ENCODE results near the gene BARX1.

GRCh38 chr9:93905473-93906133 is 49.6 kb downstream of the BARX1 start:
- TF ChIP-seq POLR2A (IDR thresholded peaks at IDR 0.05) (no peak), CTCF (IDR thresholded peaks at IDR 0.05) (no peak), EP300 (IDR thresholded peaks at IDR 0.05) (no peak)

All from ovary (tissue), 3 donors.